PC-3 (cell line): ENCODE measurements around the gene PLEKHA5.

ENCODE experiments used
- CTCF ChIP-seq: fragments of 300-600 bp; sonication (generic); conservative IDR thresholded peaks from 2 replicates; pipeline ENCODE4 v1.5.1; 2017; ENCODE audit warnings: antibody characterized with exemption, low read depth, mild to moderate bottlenecking, low read length
- EZH2 ChIP-seq: fragments of 300-600 bp; sonication (generic); IDR thresholded peaks from one replicate; pipeline ENCODE4 v1.6.1; 2017; ENCODE audit warnings: antibody characterized with exemption, mild to moderate bottlenecking, low read length; ENCODE audit not compliant: unreplicated experiment

- TF ChIP-seq CTCF (no peak), EZH2 (no peak)
These were observed 31.7 kb downstream of the PLEKHA5 start for GRCh38 chr12:19161216-19161615.
